ENCODE data around the gene KLF5.

- TF ChIP-seq REST (IDR thresholded peaks at IDR 0.05; ENCODE audit: low read depth) (no peak), CTCF (IDR thresholded peaks at IDR 0.05 in 2 of 3, conservative IDR thresholded peaks at IDR 0.05 in 1 of 3; ENCODE audit: borderline replicate concordance in 1 of 3, insufficient read depth in 1 of 3, low read depth in 2 of 3, low read length in 2 of 3) (no peak), MAX (IDR thresholded peaks at IDR 0.05) (no peak), POLR2AphosphoS5 (IDR thresholded peaks at IDR 0.05; ENCODE audit: low read depth, low read length) (no peak), SIN3A (IDR thresholded peaks at IDR 0.05; ENCODE audit: low read depth) (no peak), ZNF274 (IDR thresholded peaks at IDR 0.05; ENCODE audit: low read depth, low read length) (no peak), YY1 (IDR thresholded peaks at IDR 0.05; ENCODE audit: extremely low read depth, insufficient replicate concordance, low read depth, low read length) (no peak), POLR2A (IDR thresholded peaks at IDR 0.05; ENCODE audit: borderline replicate concordance, extremely low read depth, insufficient read depth, insufficient read length) (no peak), RAD21 (IDR thresholded peaks at IDR 0.05; ENCODE audit: low read depth) (no peak)
These were observed 34.0 kb downstream of the KLF5 start for GRCh38 chr13:73092829-73093228.

Data from HCT116 (cell line).